Keratinocyte (primary cell): ENCODE measurements around the gene PSMB5. TPM values are rescaled to one million over a fixed set of nuclear protein-coding genes. Genes with fewer than 3 reads are reported as not detected.

Experiments used
- DNase-seq: peaks from one replicate; pipeline ENCODE4 v3.0.0-alpha.2; 2011; ENCODE audit warnings: low read depth, missing footprints, low spot score
- FAIRE-seq: peaks from 2 replicates; lab custom pipeline; 2011; peaks lifted over from hg19 to GRCh38; lab: Jason Lieb, UNC
- H2AFZ ChIP-seq: 2 replicates; pipeline ENCODE4 v1.6.0; 2012; ENCODE audit warnings: low read length, control low read depth, inconsistent platforms; ENCODE audit not compliant: control insufficient read depth
- H3K27ac ChIP-seq: 2 replicates; pipeline ENCODE4 v1.5.1; 2011; ENCODE audit warnings: low read length; ENCODE audit not compliant: control insufficient read depth, insufficient read depth
- H3K27me3 ChIP-seq: 3 replicates; pipeline ENCODE4 v1.6.0; 2011; ENCODE audit warnings: low read length; ENCODE audit not compliant: control insufficient read depth, insufficient read depth; ENCODE audit errors: extremely low read depth
- H3K36me3 ChIP-seq, 2 experiments: 2 replicates in 1 of 2; 3 replicates in 1 of 2; pipeline ENCODE4 v1.5.1; 2011; ENCODE audit warnings: low read length in 2 of 2, mild to moderate bottlenecking in 1 of 2; ENCODE audit not compliant: control insufficient read depth in 2 of 2, insufficient read depth in 2 of 2; ENCODE audit errors: extremely low read depth in 1 of 2
- H3K4me1 ChIP-seq: 3 replicates; pipeline ENCODE4 v1.5.1; 2011; ENCODE audit warnings: low read length; ENCODE audit not compliant: control insufficient read depth, insufficient read depth; ENCODE audit errors: extremely low read depth
- H3K4me2 ChIP-seq: 3 replicates; pipeline ENCODE4 v1.6.0; 2011; ENCODE audit warnings: low read depth, low read length; ENCODE audit not compliant: control insufficient read depth, insufficient read depth; ENCODE audit errors: extremely low read depth
- H3K4me3 ChIP-seq, 3 experiments: fragments of 200-600 bp in 1 of 3; sonication (generic) in 1 of 3; 2 replicates in 2 of 3; 3 replicates in 1 of 3; pipeline ENCODE4 v1.5.1; 2011 to 2016; ENCODE audit warnings: low read length in 3 of 3, mild to moderate bottlenecking in 3 of 3, control low read depth in 2 of 3, inconsistent platforms in 1 of 3, low read depth in 1 of 3, mixed read lengths in 1 of 3, mixed run types in 1 of 3, moderate library complexity in 1 of 3; ENCODE audit not compliant: control insufficient read depth in 2 of 3, insufficient read depth in 2 of 3; ENCODE audit errors: extremely low read depth in 1 of 3
- H3K79me2 ChIP-seq: 2 replicates; pipeline ENCODE4 v1.6.0; 2012; ENCODE audit warnings: low read length; ENCODE audit not compliant: control insufficient read depth, insufficient read depth
- H3K9ac ChIP-seq: 3 replicates; pipeline ENCODE4 v1.6.0; 2011; ENCODE audit warnings: low read length; ENCODE audit not compliant: control insufficient read depth, insufficient read depth; ENCODE audit errors: extremely low read depth
- H3K9me1 ChIP-seq: 3 replicates; pipeline ENCODE4 v1.6.0; 2011; ENCODE audit warnings: low read length; ENCODE audit not compliant: control insufficient read depth, insufficient read depth; ENCODE audit errors: extremely low read depth
- H3K9me3 ChIP-seq: 2 replicates; pipeline ENCODE4 v1.5.1; 2012; ENCODE audit warnings: low read depth, low read length; ENCODE audit not compliant: control insufficient read depth
- H4K20me1 ChIP-seq: 3 replicates; pipeline ENCODE4 v1.6.0; 2011; ENCODE audit warnings: low read length; ENCODE audit not compliant: control insufficient read depth, insufficient read depth; ENCODE audit errors: extremely low read depth
- EZH2 ChIP-seq: IDR thresholded peaks from one replicate; pipeline ENCODE4 v1.6.1; 2012; ENCODE audit warnings: inconsistent platforms, mild to moderate bottlenecking, low read length, moderate library complexity
- dilution Hi-C: fragments of 300-500 bp; cut with MboI; formaldehyde crosslinking; loops from one replicate; pipeline ENCODE4 v1.7.0; 2020; ENCODE audit warnings: low sequenced_read_pairs; ENCODE audit not compliant: extremely low pct_ligation_motif_present
- polyA plus RNA-seq, 5 experiments: library from polyadenylated mRNA; depleted of rRNA in 3 of 5; stranded (reverse) in 3 of 5; stranded (forward) in 1 of 5; unstranded in 1 of 5; fragments of >200 nt; gene quantifications; 1 replicate in 1 of 5; 2 replicates in 3 of 5; 3 replicates in 1 of 5; pipeline versions ENCODE4 v1.2.1 to v1.2.3, GENCODE V29; 2011 to 2012; ENCODE audit warnings: missing spikeins in 2 of 5, low read depth in 1 of 5, low replicate concordance in 1 of 5
- TF ChIP-seq, protein P1 (sequence below), 3 experiments: IDR thresholded peaks in 1 of 3; conservative IDR thresholded peaks in 1 of 3; optimal IDR thresholded peaks in 1 of 3; 2 replicates in 2 of 3; 3 replicates in 1 of 3; pipeline versions ENCODE3 to v1.5.1; 2011; ENCODE audit warnings: low read length in 3 of 3, mild to moderate bottlenecking in 3 of 3, moderate library complexity in 2 of 3, control low read depth in 1 of 3, inconsistent platforms in 1 of 3; ENCODE audit not compliant: insufficient read depth in 2 of 3; ENCODE audit errors: extremely low read depth in 1 of 3

Gene PSMB5
- polyA plus RNA-seq, 1 donor (not counting 4 experiments of a cell fraction or from before 2014, with no cell fraction given), result 285 TPM

DNA sequence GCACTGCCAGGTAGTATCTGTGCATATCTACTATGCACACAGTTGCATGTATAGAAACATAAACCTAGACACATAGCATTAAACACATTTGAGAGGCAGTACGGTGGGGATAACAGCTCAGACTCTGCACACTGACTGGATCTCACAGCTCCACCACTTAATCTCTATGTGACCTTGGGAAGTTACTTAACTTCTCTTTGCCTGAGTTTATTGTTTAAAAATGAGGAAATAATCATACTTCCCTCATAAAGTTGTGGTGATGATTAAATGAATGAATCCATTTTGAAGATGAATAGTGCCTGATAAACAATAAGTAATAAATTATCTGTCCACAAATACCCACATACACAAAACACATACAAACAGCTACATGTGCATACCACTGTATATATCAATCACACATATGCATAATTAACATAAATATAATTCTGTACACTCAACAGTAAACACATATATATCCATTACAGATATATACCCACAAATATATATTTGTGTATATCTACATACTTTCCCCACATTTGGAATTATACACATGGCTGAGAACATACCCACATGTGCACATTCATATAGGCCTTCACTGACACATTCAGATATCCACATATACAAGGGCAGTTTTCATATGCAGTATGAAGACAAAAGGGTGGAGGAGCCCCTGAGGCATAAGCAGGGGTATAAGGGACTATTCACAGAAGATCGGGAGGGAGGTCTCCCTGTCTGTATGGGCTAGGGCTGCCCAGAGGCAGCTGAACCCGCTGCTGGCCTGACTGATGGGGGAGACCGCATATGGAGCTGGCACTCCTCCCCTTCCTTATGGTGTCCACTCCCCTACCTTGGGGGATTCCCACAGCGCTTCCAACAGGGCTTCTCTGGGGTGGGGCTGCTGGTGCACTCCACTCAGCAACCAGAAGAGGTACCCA is 16.7 kb upstream of the PSMB5 start:
- Histone ChIP-seq H2AFZ (no peak overlapping the region), H4K20me1 (no peaks in the 10 kb centered on the region), H3K27ac (no peak overlapping the region), H3K4me2 (no peak overlapping the region), H3K36me3 (no peaks in the 10 kb centered on the region), H3K9me3 (no peaks in the 10 kb centered on the region), H3K79me2 (no peaks in the 10 kb centered on the region), H3K9me1 (no peaks in the 10 kb centered on the region), H3K9ac (no peak overlapping the region), H3K4me1 (peaks cover 14% of the 10 kb centered on the region), H3K4me3 (no peak overlapping the region), H3K27me3 (no peaks in the 10 kb centered on the region)
- DNase-seq, result no peak
- TF ChIP-seq, protein P1, sequence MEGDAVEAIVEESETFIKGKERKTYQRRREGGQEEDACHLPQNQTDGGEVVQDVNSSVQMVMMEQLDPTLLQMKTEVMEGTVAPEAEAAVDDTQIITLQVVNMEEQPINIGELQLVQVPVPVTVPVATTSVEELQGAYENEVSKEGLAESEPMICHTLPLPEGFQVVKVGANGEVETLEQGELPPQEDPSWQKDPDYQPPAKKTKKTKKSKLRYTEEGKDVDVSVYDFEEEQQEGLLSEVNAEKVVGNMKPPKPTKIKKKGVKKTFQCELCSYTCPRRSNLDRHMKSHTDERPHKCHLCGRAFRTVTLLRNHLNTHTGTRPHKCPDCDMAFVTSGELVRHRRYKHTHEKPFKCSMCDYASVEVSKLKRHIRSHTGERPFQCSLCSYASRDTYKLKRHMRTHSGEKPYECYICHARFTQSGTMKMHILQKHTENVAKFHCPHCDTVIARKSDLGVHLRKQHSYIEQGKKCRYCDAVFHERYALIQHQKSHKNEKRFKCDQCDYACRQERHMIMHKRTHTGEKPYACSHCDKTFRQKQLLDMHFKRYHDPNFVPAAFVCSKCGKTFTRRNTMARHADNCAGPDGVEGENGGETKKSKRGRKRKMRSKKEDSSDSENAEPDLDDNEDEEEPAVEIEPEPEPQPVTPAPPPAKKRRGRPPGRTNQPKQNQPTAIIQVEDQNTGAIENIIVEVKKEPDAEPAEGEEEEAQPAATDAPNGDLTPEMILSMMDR (optimal IDR thresholded peaks at IDR 0.05 in 1 of 3, IDR thresholded peaks at IDR 0.05 in 1 of 3, conservative IDR thresholded peaks at IDR 0.05 in 1 of 3; ENCODE audit: extremely low read depth in 1 of 3, insufficient read depth in 2 of 3, low read length in 3 of 3), result no peak
- TF ChIP-seq EZH2, result no peak
- no peak for FAIRE-seq
- dilution Hi-C loops, result no loop called here

DNA sequence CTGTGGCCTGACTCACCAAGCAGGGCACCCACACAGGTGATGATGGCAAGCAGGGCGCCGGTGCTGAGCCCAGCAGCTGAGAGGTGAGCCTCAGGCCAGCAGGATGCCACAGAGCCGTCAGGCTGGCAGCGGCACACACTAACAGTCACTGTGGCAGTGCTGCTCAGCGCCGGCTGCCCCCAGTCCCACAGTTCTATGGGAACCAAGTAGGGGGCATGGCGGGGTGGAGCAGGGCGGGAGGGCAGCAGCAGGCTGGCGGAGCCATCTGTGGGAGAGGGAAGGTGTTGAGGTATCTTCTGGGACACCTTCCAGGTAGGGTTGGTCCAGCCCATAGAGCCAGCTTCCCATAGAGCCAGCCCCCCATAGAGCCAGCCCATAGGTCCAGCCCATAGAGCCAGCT is 14.3 kb upstream of the PSMB5 start:
- Histone ChIP-seq H3K79me2 (no peaks in the 10 kb centered on the region), H3K9me3 (no peaks in the 10 kb centered on the region), H3K4me1 (peaks cover 9% of the 10 kb centered on the region), H2AFZ (no peak overlapping the region), H3K9me1 (no peaks in the 10 kb centered on the region), H3K4me3 (no peak overlapping the region), H3K27me3 (no peaks in the 10 kb centered on the region), H4K20me1 (no peaks in the 10 kb centered on the region), H3K4me2 (no peak overlapping the region), H3K9ac (no peak overlapping the region), H3K36me3 (no peaks in the 10 kb centered on the region), H3K27ac (no peak overlapping the region)
- no peak for DNase-seq
- dilution Hi-C loops, result no loop called here
- no peak for FAIRE-seq
- TF ChIP-seq EZH2, result no peak
- TF ChIP-seq, protein P1 (optimal IDR thresholded peaks at IDR 0.05 in 1 of 3, IDR thresholded peaks at IDR 0.05 in 1 of 3, conservative IDR thresholded peaks at IDR 0.05 in 1 of 3; ENCODE audit: extremely low read depth in 1 of 3, insufficient read depth in 2 of 3, low read length in 3 of 3), result no peak
